Lower leg skin (tissue), 4 donors: ENCODE data around the gene EVL. TPM values are rescaled to one million over a fixed set of nuclear protein-coding genes. Genes with fewer than 3 reads are reported as not detected.
"Not testable (repeated sequence)": the region's sequence is repeated elsewhere in the genome, so short reads cannot be mapped to it uniquely, and the experiment has no call there.

Experiments used
- DNase-seq, 2 donors: peaks; one replicate each; pipeline ENCODE4 v3.0.0-alpha.2; 2019; ENCODE audit warnings: low spot score in 2 of 2
- H3K4me3 ChIP-seq: fragments of 200-600 bp; sonication (generic); 2 replicates; pipeline ENCODE4 v1.5.1; 2017; ENCODE audit warnings: mild to moderate bottlenecking, low read depth; ENCODE audit not compliant: poor library complexity, severe bottlenecking
- CTCF ChIP-seq, 3 donors: fragments of 450-650 bp; IDR thresholded peaks; one replicate each; pipeline ENCODE4 v1.5.1; 2016; ENCODE audit warnings: antibody characterized with exemption in 3 of 3, mild to moderate bottlenecking in 3 of 3, moderate library complexity in 2 of 3
- POLR2A ChIP-seq, 2 donors: fragments of 450-650 bp; IDR thresholded peaks; one replicate each; pipeline ENCODE4 v1.6.1; 2016 to 2017; ENCODE audit warnings: antibody characterized with exemption in 2 of 2, mild to moderate bottlenecking in 1 of 2, moderate library complexity in 1 of 2
- WGBS, 2 donors: methylation state at CpG; one replicate each; pipeline ENCODE4 v1.1.5; 2018; 5-methylcytosine and 5-hydroxymethylcytosine counted together
- intact Hi-C: fragments of 100-400 bp; cut with DNase I; formaldehyde crosslinking; loops from one replicate; pipeline ENCODE4 v1.15.0; 2023; ENCODE audit warnings: low total_unique reads
- total RNA-seq, 4 donors: library from RNA; depleted of rRNA; stranded (reverse); fragments of >200 nt; gene quantifications; one replicate each; pipeline ENCODE4 v1.1.0, GENCODE V29; 2016

Gene EVL
- total RNA-seq, 4 donors from 2014 or later, result 26.4 to 51.4 (median 40.9) TPM

- 52 to 60% methylated on average over 4 of the region's 4 CpGs for WGBS, 2 donors
- DNase-seq, result no peak
- TF ChIP-seq CTCF (IDR thresholded peaks at IDR 0.05) (no peak), POLR2A (IDR thresholded peaks at IDR 0.05) (no peak)
- no peak overlapping the region for H3K4me3 ChIP-seq
- intact Hi-C loops, result no loop called here
Observed at GRCh38 chr14:100058777-100059437, 6.3 kb upstream of the EVL start.

GRCh38 chr14:100059438-100059781, 5.8 kb upstream of the EVL start:
- WGBS, 2 donors, result 58 to 67% methylated on average over 3 of the region's 3 CpGs
- peak; percentile 75 to 83 for DNase-seq
- intact Hi-C loops, result no loop called here
- H3K4me3 ChIP-seq, result no peak overlapping the region
- TF ChIP-seq POLR2A (IDR thresholded peaks at IDR 0.05) (no peak), CTCF (IDR thresholded peaks at IDR 0.05) (no peak)

GRCh38 chr14:100060760-100061159, 4.5 kb upstream of the EVL start:
- DNase-seq, result no peak
- H3K4me3 ChIP-seq, result no peak overlapping the region
- intact Hi-C loops, result no loop called here
- WGBS, 2 donors, result 87 to 97% methylated on average over 3 of the region's 3 CpGs
- TF ChIP-seq CTCF (IDR thresholded peaks at IDR 0.05), result no peak
- TF ChIP-seq POLR2A (IDR thresholded peaks at IDR 0.05), result no peak

GRCh38 chr14:100062590-100062989, 2.6 kb upstream of the EVL start:
- H3K4me3 ChIP-seq, result no peak overlapping the region
- TF ChIP-seq CTCF (IDR thresholded peaks at IDR 0.05) (no peak), POLR2A (IDR thresholded peaks at IDR 0.05) (no peak)
- WGBS, 2 donors, result 83 to 91% methylated on average over 4 of the region's 4 CpGs
- no peak for DNase-seq
- intact Hi-C loops, result no loop called here

GRCh38 chr14:100063314-100063941, 1.8 kb upstream of the EVL start:
- WGBS, 2 donors, result 83 to 89% methylated on average over 6 of the region's 6 CpGs
- intact Hi-C loops, result no loop called here
- no peak for DNase-seq
- TF ChIP-seq CTCF (IDR thresholded peaks at IDR 0.05), result no peak
- no peak for TF ChIP-seq POLR2A (IDR thresholded peaks at IDR 0.05)
- H3K4me3 ChIP-seq, result no peak overlapping the region

GRCh38 chr14:100064335-100065092, 708 bp upstream of the EVL start:
- H3K4me3 ChIP-seq, intact Hi-C loops, DNase-seq: not testable (repeated sequence)
- WGBS, 2 donors, result 80 to 81% methylated on average over 12 of the region's 12 CpGs
